Adipocyte (in vitro differentiated cells): ENCODE measurements around the gene IFI27L1.
"Not testable (repeated sequence)": the region's sequence is repeated elsewhere in the genome, so short reads cannot be mapped to it uniquely, and the experiment has no call there.

ENCODE experiments used
- DNase-seq: peaks from one replicate; pipeline ENCODE4 v3.0.0-alpha.2; 2015; ENCODE audit warnings: low read depth
- H3K27me3 ChIP-seq: replicated peaks from 2 replicates; pipeline ENCODE4 v1.7.0; 2013; ENCODE audit warnings: mild to moderate bottlenecking, low read length, moderate library complexity; ENCODE audit not compliant: control insufficient read depth, insufficient read depth
- H3K36me3 ChIP-seq: 2 replicates; pipeline ENCODE4 v1.7.0; 2013; ENCODE audit warnings: low read length, mild to moderate bottlenecking, moderate library complexity; ENCODE audit not compliant: control insufficient read depth, insufficient read depth, severe bottlenecking
- H3K4me1 ChIP-seq: 2 replicates; pipeline ENCODE4 v1.7.0; 2013; ENCODE audit warnings: mild to moderate bottlenecking, low read length, moderate library complexity; ENCODE audit not compliant: control insufficient read depth, insufficient read depth
- H3K4me3 ChIP-seq: 2 replicates; pipeline ENCODE4 v1.7.0; 2013; ENCODE audit warnings: mild to moderate bottlenecking, low read length, moderate library complexity
- H3K9ac ChIP-seq: 2 replicates; pipeline ENCODE4 v1.7.0; 2013; ENCODE audit warnings: mild to moderate bottlenecking, low read length, moderate library complexity
- H3K9me3 ChIP-seq: 2 replicates; pipeline ENCODE4 v1.7.0; 2013; ENCODE audit warnings: mild to moderate bottlenecking, low read length, moderate library complexity; ENCODE audit not compliant: control insufficient read depth

IFI27L1 gene

DNA sequence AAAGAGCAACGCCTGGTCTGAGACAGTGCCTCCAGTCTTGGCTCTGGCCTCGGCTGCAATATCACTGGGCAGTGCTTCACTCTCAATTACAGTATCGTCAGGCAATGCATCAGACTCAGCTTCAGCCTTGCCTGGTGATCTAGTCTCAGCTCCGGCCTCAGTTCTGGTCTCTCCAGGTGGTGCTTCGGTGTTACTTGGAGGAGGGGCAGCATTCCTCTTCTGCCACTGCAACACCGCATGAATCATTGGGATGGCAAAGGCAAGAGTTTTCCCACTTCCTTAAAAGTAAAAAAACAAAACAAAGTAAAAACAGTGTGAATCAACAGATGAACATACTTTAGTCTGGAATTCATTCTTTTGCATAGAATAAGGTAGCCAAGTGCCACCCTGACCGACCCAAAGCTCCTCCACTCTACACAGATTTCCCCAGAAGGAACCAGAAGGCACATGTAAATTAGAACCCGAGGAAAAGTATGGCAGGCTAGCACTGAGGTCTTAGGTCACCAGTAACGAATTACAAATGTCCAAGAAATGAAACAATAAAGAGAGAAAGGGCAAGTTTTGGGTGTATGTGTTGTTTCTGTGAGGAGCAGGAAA is 18.7 kb upstream of the IFI27L1 start:
- H3K9me3 ChIP-seq: no peaks in the 10 kb centered on the region
- peak overlapping the region; percentile 45 for H3K4me3 ChIP-seq
- H3K27me3 ChIP-seq: no peaks in the 10 kb centered on the region
- no peak overlapping the region for H3K9ac ChIP-seq
- peaks cover 55% of the 10 kb centered on the region for H3K36me3 ChIP-seq
- peaks cover 22% of the 10 kb centered on the region for H3K4me1 ChIP-seq
- peak; percentile 36 for DNase-seq

- Histone ChIP-seq H3K27me3 (no peaks in the 10 kb centered on the region), H3K4me1 (peaks cover 15% of the 10 kb centered on the region), H3K9me3 (peaks cover 12% of the 10 kb centered on the region), H3K9ac (no peak overlapping the region), H3K36me3 (peaks cover 18% of the 10 kb centered on the region), H3K4me3 (no peak overlapping the region)
- DNase-seq: no peak
Measured at GRCh38 chr14:94066089-94066676, 14.9 kb upstream of the IFI27L1 start.

GRCh38 chr14:94072076-94072475 is 9.0 kb upstream of the IFI27L1 start:
- H3K9ac ChIP-seq, H3K27me3 ChIP-seq, DNase-seq, H3K4me3 ChIP-seq, H3K4me1 ChIP-seq: not testable (repeated sequence)
- H3K9me3 ChIP-seq: peaks cover 37% of the 10 kb centered on the region
- peaks cover 22% of the 10 kb centered on the region for H3K36me3 ChIP-seq

DNA sequence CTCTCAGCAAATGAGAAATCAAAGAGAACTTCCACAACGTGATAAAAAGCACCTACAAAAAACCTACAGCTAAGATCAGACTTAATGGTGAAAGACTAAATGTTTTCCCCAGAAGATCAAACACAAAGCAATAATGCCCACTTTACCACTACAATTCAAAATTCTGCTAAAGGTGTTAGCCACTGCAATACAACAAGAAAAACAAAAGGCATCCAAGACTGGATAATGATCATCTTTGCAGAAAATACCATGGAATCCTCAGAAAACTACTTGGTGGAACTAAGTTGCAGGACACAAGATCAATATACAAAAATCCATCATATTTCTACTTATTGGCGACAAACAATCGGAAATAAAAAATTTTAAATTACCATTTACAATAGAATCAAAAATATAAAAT is 6.6 kb upstream of the IFI27L1 start:
- Histone ChIP-seq H3K4me3 (peak overlapping the region; percentile 63), H3K36me3 (peaks cover 43% of the 10 kb centered on the region), H3K9ac (no peak overlapping the region), H3K27me3 (no peaks in the 10 kb centered on the region), H3K4me1 (peaks cover 26% of the 10 kb centered on the region), H3K9me3 (peaks cover 29% of the 10 kb centered on the region)
- no peak for DNase-seq

DNA sequence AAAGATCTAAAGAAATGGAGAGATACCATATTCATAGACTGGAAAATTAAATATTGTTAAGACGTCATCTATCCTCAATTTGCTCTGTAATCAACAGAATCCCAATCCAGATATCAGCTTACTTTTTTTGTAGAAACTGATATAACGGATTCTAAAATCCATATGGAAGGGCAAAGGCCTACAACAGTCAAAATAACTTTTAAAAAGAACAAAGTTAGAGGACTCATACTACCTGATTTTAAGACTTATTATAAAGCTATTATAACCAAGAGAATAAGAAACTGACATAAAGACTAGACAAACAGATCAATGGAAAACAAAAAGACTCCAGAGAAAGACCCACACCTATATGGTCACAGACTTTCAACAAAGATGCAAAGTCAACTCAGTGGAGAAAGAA is 6.1 kb upstream of the IFI27L1 start:
- Histone ChIP-seq H3K27me3 (no peaks in the 10 kb centered on the region), H3K36me3 (peaks cover 43% of the 10 kb centered on the region), H3K9ac (no peak overlapping the region), H3K4me3 (peak overlapping the region; percentile 63), H3K4me1 (peaks cover 30% of the 10 kb centered on the region), H3K9me3 (peaks cover 24% of the 10 kb centered on the region)
- no peak for DNase-seq

DNA sequence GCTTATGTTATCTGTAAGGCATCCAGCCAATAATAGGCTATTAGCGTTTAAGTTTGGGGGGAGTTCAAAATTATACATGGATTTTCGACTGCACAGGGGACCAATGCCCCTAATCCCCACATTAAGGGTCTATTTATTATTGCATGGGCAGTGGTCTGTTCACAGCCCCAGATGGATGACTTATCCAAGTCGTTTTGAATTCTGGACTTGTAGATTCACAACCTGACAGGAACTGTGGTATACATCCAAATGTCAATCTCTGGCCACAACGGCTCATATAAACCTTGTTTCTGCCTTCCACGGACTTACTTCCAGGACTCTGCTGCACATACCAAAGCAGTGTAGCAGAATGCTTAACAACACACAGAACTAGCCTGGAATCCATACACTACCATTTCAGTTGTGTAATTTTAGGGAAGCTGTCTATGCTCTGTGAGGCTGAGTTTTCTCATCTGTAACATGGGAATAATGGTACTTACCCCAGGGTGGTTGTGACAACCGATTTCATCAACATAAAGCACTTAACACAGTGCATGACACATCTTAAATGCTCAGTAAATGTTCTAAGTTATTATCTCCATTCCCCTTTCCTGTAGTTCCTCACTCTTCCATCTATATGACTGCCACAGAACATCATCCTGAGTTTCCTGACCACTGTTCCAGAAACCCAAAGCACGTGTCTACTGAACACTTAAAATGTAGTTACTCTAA is 3.8 kb upstream of the IFI27L1 start:
- H3K4me3 ChIP-seq: peak overlapping the region; percentile 90
- H3K27me3 ChIP-seq: no peaks in the 10 kb centered on the region

GRCh38 chr14:94077823-94078222 is 3.3 kb upstream of the IFI27L1 start:
- H3K4me1 ChIP-seq: peaks cover 39% of the 10 kb centered on the region
- no peak overlapping the region for H3K9ac ChIP-seq
- H3K4me3 ChIP-seq: peak overlapping the region; percentile 90
- no peak for DNase-seq
- peaks cover 24% of the 10 kb centered on the region for H3K9me3 ChIP-seq
- peaks cover 43% of the 10 kb centered on the region for H3K36me3 ChIP-seq
- no peaks in the 10 kb centered on the region for H3K27me3 ChIP-seq

More for the DNA sequence above, 3.8 kb upstream of the IFI27L1 start:
- Histone ChIP-seq H3K9ac (no peak overlapping the region), H3K4me1 (peaks cover 38% of the 10 kb centered on the region), H3K9me3 (peaks cover 24% of the 10 kb centered on the region), H3K36me3 (peaks cover 43% of the 10 kb centered on the region)
- DNase-seq: no peak

DNA sequence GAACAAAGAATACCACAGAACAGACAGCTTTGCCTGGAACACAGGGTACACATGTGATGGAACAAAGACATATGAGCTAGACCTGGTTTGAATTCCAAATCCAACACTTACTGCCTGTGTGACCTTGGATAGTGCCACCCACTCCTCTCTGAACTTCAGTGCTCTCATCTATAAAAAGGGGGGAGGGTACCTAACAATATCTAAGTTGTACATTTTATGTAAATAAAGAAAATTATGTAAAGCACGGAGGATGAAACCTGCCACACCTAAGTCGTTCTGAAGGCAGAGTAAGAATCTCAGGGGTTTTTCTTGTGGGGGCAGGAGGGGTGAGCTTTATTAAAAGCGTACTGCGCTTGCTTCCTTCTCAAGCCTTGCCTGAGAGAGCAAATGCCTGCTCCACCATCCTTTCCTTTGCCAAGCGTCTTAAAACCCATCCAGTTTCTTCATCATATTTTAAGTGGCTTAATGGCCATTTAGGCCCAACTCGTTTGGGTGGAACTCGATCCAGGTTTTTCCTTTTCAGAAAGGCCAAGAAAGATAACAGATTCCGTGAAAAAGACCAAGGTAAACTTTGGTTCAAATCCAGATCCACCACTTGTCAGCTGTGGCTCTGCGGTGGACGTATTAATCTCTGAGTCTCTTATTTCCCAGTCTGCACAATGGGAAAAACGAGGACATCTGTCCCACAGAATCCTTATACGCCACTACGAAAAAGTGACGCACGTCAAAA is 1.1 kb upstream of the IFI27L1 start:
- Histone ChIP-seq H3K4me3 (peak overlapping the region; percentile 90), H3K27me3 (no peaks in the 10 kb centered on the region), H3K4me1 (peaks cover 39% of the 10 kb centered on the region), H3K36me3 (peaks cover 36% of the 10 kb centered on the region), H3K9me3 (peaks cover 12% of the 10 kb centered on the region), H3K9ac (peak overlapping the region; percentile 92)
- peak; percentile 11 for DNase-seq

- Histone ChIP-seq H3K27me3 (no peaks in the 10 kb centered on the region), H3K4me1 (peaks cover 39% of the 10 kb centered on the region), H3K36me3 (peaks cover 25% of the 10 kb centered on the region), H3K9ac (peak overlapping the region; percentile 92), H3K4me3 (peak overlapping the region; percentile 90), H3K9me3 (no peaks in the 10 kb centered on the region)
- DNase-seq: peak; percentile 38
Measured at GRCh38 chr14:94081386-94081820, 293 bp downstream of the IFI27L1 start.

DNA sequence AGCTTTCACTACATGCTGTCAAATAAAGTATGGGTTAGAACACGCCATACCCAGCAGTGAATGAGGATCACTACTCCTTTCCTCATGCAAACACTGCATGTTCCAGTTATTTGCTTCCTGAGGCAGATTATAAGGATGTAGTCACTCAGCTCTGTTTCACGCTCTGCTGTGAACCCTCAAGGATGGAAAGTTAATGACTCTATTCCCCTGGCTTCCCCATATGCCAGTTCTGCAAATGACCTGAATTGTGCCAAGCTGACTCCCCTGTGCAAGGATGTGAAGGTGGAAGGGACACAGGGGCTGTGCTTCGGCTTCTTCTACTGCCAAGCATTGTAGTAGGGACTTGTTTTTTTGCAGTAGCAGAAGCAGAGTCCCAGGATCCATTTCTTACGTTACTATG is 6.8 kb downstream of the IFI27L1 start:
- Histone ChIP-seq H3K4me1 (peaks cover 8% of the 10 kb centered on the region), H3K27me3 (no peaks in the 10 kb centered on the region), H3K4me3 (no peak overlapping the region), H3K9ac (no peak overlapping the region), H3K9me3 (no peaks in the 10 kb centered on the region), H3K36me3 (no peaks in the 10 kb centered on the region)
- no peak for DNase-seq

DNA sequence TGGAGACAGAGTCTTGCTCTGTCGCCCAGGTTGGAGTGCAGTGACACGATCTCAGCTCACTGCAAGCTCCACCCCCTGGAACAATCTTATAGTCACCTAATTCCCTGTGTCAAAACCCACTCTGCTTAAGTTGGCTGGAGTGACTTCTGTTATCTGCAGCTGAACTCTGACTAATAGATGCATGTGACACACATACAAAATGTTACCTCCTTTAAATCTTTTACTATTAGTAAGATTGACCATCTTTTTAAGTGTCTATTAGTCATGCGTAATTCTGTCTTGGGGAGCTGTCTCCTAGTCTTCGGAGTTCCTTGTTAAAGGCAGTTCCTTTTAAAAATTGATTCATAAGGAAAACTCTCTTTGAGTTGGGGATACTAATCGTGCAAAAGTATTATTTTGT is 7.4 kb downstream of the IFI27L1 start:
- no peak for DNase-seq
- no peaks in the 10 kb centered on the region for H3K27me3 ChIP-seq
- peaks cover 8% of the 10 kb centered on the region for H3K4me1 ChIP-seq
- H3K9ac ChIP-seq: no peak overlapping the region
- no peaks in the 10 kb centered on the region for H3K36me3 ChIP-seq
- no peak overlapping the region for H3K4me3 ChIP-seq
- H3K9me3 ChIP-seq: no peaks in the 10 kb centered on the region
